Right lobe of liver (tissue), 6 donors: Measurements from ENCODE around the gene GATA1. TPM values are rescaled to one million over a fixed set of nuclear protein-coding genes. Genes with fewer than 3 reads are reported as not detected.

Experiments used
- ATAC-seq, 4 donors: fragments of 200-7000 bp; cut with Tn5 transposase; one replicate each; pipeline ENCODE4 v1.9.1; 2020; ENCODE audit warnings: mild to moderate bottlenecking in 4 of 4, moderate library complexity in 4 of 4
- DNase-seq, 3 donors: peaks; one replicate each; pipeline ENCODE4 v3.0.0-alpha.2; 2020
- H3K27ac ChIP-seq, 3 donors: fragments of 200-600 bp; one replicate each; pipeline ENCODE4 v1.8.0; 2022
- H3K27me3 ChIP-seq, 2 donors: fragments of 200-600 bp; one replicate each; pipeline ENCODE4 v1.8.0; 2022
- H3K36me3 ChIP-seq, 4 donors: fragments of 200-600 bp; sonication (generic) in 1 of 4; one replicate each; pipeline versions ENCODE4 v1.5.1 to v1.8.0; 2017 to 2022; ENCODE audit warnings: control low read depth in 1 of 4
- H3K4me1 ChIP-seq, 4 donors: fragments of 200-600 bp; sonication (generic) in 1 of 4; one replicate each; pipeline versions ENCODE4 v1.5.1 to v1.8.0; 2017 to 2022; ENCODE audit warnings: control low read depth in 1 of 4
- H3K4me3 ChIP-seq, 3 donors: fragments of 200-600 bp; one replicate each; pipeline ENCODE4 v1.8.0; 2022
- H3K9me3 ChIP-seq, 4 donors: fragments of 200-600 bp; sonication (generic) in 1 of 4; one replicate each; pipeline versions ENCODE4 v1.5.1 to v1.8.0; 2017 to 2022; ENCODE audit warnings: control low read depth in 1 of 4
- CTCF ChIP-seq, 4 donors: fragments of 200-600 bp in 3 of 4; fragments of 450-650 bp in 1 of 4; IDR thresholded peaks; one replicate each; pipeline versions ENCODE4 v1.5.1 to v1.8.0; 2016 to 2022; ENCODE audit warnings: antibody characterized with exemption in 4 of 4, mild to moderate bottlenecking in 2 of 4
- POLR2A ChIP-seq: fragments of 450-650 bp; IDR thresholded peaks from one replicate; pipeline ENCODE4 v1.6.1; 2017; ENCODE audit warnings: antibody characterized with exemption, mild to moderate bottlenecking
- WGBS: methylation state at CpG from one replicate; pipeline ENCODE4 v1.1.6; 2018; ENCODE audit warnings: low coverage, low lambda C conversion rate; ENCODE audit not compliant: insufficient coverage; ENCODE audit errors: missing lambda C conversion rate; 5-methylcytosine and 5-hydroxymethylcytosine counted together
- intact Hi-C, 2 donors: fragments of 100-400 bp; cut with DNase I; formaldehyde crosslinking; loops; one replicate each; pipeline versions ENCODE4 v1.11.2 to v1.14.1; 2022
- total RNA-seq, 6 experiments: library from RNA; depleted of rRNA in 2 of 6; stranded (reverse); fragments of >200 nt in 2 of 6; fragmentation: NEBNext Ultra II Directional in 3 of 6; extraction: Animal tissue kit (Norgen Biotek cat#: 25700) in 3 of 6; gene quantifications; one replicate each; pipeline versions ENCODE4 v1.1.0 to v1.2.4, GENCODE V29; 2016 to 2023
- donor health status: DM: no; HTN: yes; CAD: no.
- donor health status: DM: no; HTN: no; CAD: no.
- donor health status: DM: no; HTN: no; CAD: no.
- donor health status: DM: no; HTN: yes; CAD: no.
- donor health status: DM: no; HTN: yes; CAD: no.

The GATA1 gene
- total RNA-seq, 6 experiments from 2014 or later, result 0.37 to 1.2 TPM; not detected in 4

- Histone ChIP-seq H3K9me3 (no peaks in the 10 kb centered on the region), H3K4me3 (no peak overlapping the region), H3K4me1 (no peaks in the 10 kb centered on the region), H3K36me3 (no peaks in the 10 kb centered on the region), H3K27ac (no peak overlapping the region), H3K27me3 (no peaks in the 10 kb centered on the region)
- intact Hi-C loops, result no loop called here
- no peak for DNase-seq
- 73% methylated on average over 5 of the region's 6 CpGs for WGBS
- ATAC-seq, result no peak
- no peak for TF ChIP-seq CTCF (IDR thresholded peaks at IDR 0.05)
- no peak for TF ChIP-seq POLR2A
These were observed 17.2 kb upstream of the GATA1 start for GRCh38 chrX:48769230-48769629.

- no peaks in the 10 kb centered on the region for H3K4me1 ChIP-seq
- no peak overlapping the region for H3K27ac ChIP-seq
- 60% methylated on average over 6 of the region's 6 CpGs for WGBS
- H3K27me3 ChIP-seq, result no peaks in the 10 kb centered on the region
- no peaks in the 10 kb centered on the region for H3K9me3 ChIP-seq
- intact Hi-C loops, result no loop called here
- ATAC-seq, result no peak
- no peaks in the 10 kb centered on the region for H3K36me3 ChIP-seq
- no peak for DNase-seq
- H3K4me3 ChIP-seq, result no peak overlapping the region
- TF ChIP-seq POLR2A (no peak), CTCF (IDR thresholded peaks at IDR 0.05) (no peak)
These were observed 16.1 kb upstream of the GATA1 start for GRCh38 chrX:48770296-48770695.

GRCh38 chrX:48772602-48773001 lies 13.8 kb upstream of the GATA1 start:
- no peaks in the 10 kb centered on the region for H3K9me3 ChIP-seq
- DNase-seq, result no peak
- ATAC-seq, result no peak
- no peaks in the 10 kb centered on the region for H3K36me3 ChIP-seq
- H3K27ac ChIP-seq, result no peak overlapping the region
- WGBS, result 64% methylated on average over 5 of the region's 6 CpGs
- H3K4me1 ChIP-seq, result no peaks in the 10 kb centered on the region
- no peak overlapping the region for H3K4me3 ChIP-seq
- intact Hi-C loops, result no loop called here
- TF ChIP-seq CTCF (IDR thresholded peaks at IDR 0.05), result no peak
- no peak for TF ChIP-seq POLR2A
- H3K27me3 ChIP-seq, result no peaks in the 10 kb centered on the region

- ATAC-seq (no peak), DNase-seq (no peak)
- no peak overlapping the region for H3K27ac ChIP-seq
- no peaks in the 10 kb centered on the region for H3K9me3 ChIP-seq
- no peaks in the 10 kb centered on the region for H3K36me3 ChIP-seq
- H3K27me3 ChIP-seq, result no peaks in the 10 kb centered on the region
- no peak overlapping the region for H3K4me3 ChIP-seq
- 69% methylated on average over 13 of the region's 13 CpGs for WGBS
- intact Hi-C loops, result no loop called here
- no peak for TF ChIP-seq CTCF (IDR thresholded peaks at IDR 0.05)
- TF ChIP-seq POLR2A, result no peak
- no peaks in the 10 kb centered on the region for H3K4me1 ChIP-seq
These were observed 9.5 kb upstream of the GATA1 start for GRCh38 chrX:48776818-48777439.

GRCh38 chrX:48779399-48779798 lies 7.0 kb upstream of the GATA1 start:
- H3K36me3 ChIP-seq, result no peaks in the 10 kb centered on the region
- intact Hi-C loops, result no loop called here
- no peak overlapping the region for H3K4me3 ChIP-seq
- no peaks in the 10 kb centered on the region for H3K9me3 ChIP-seq
- no peaks in the 10 kb centered on the region for H3K4me1 ChIP-seq
- ATAC-seq, result no peak
- no peak for TF ChIP-seq POLR2A
- H3K27me3 ChIP-seq, result no peaks in the 10 kb centered on the region
- no peak overlapping the region for H3K27ac ChIP-seq
- no peak for DNase-seq
- WGBS, result 57% methylated on average over 4 of the region's 7 CpGs
